GM12878 (cell line): ENCODE results near the gene SNX10. TPM values are rescaled to one million over a fixed set of nuclear protein-coding genes. Genes with fewer than 3 reads are reported as not detected.

Experiments used
- CBX3 ChIP-seq: fragments of 200-600 bp; sonication (generic); IDR thresholded peaks from 2 replicates; pipeline ENCODE4 v1.6.1; 2016; ENCODE audit warnings: low read depth, borderline replicate concordance
- ZSCAN29 ChIP-seq: fragments of 450-650 bp; IDR thresholded peaks from 2 replicates; pipeline ENCODE4 v1.6.1; 2017; ENCODE audit warnings: mild to moderate bottlenecking, moderate library complexity
- polyA plus RNA-seq, 11 experiments: library from polyadenylated mRNA; depleted of rRNA in 4 of 11; unstranded in 6 of 11; stranded (reverse) in 5 of 11; fragments of >200 nt; fragmentation: Nextera tagmentation in 4 of 11; fragmentation: Illumina TruSeq in 1 of 11; extraction: Ambion mirVana in 4 of 11; extraction: Trizol in 1 of 11; gene quantifications; 1 replicate in 1 of 11; 2 replicates in 10 of 11; pipeline versions ENCODE4 v1.2.1 to v1.2.3, GENCODE V29; 2011 to 2016; ENCODE audit warnings: inconsistent platforms in 2 of 11, missing spikeins in 2 of 11, low read depth in 1 of 11
- total RNA-seq, 4 experiments: library from RNA; depleted of rRNA in 3 of 4; stranded (reverse); fragments of >200 nt in 3 of 4; fragmentation: Illumina TruSeq in 1 of 4; extraction: Trizol in 1 of 4; gene quantifications; 2 replicates each; pipeline versions ENCODE4 v1.2.1 to v1.2.3, GENCODE V29; 2013 to 2021
- TF ChIP-seq, protein P1 (sequence below): fragments of 450-650 bp; IDR thresholded peaks from 2 replicates; pipeline ENCODE4 v1.6.1; 2017; ENCODE audit warnings: mild to moderate bottlenecking, moderate library complexity
- TF ChIP-seq, protein P2 (sequence below), 3 experiments: IDR thresholded peaks in 2 of 3; conservative IDR thresholded peaks in 1 of 3; 2 replicates each; pipeline ENCODE4 v1.5.1; 2011; ENCODE audit warnings: low read depth in 3 of 3, low read length in 3 of 3, mild to moderate bottlenecking in 3 of 3, control low read depth in 2 of 3, moderate library complexity in 2 of 3, inconsistent platforms in 1 of 3, mixed read lengths in 1 of 3; ENCODE audit not compliant: control insufficient read depth in 2 of 3, insufficient read depth in 1 of 3; ENCODE audit errors: extremely low read depth in 1 of 3
- TF ChIP-seq, protein P3 (sequence below): fragments of 450-650 bp; IDR thresholded peaks from 2 replicates; pipeline ENCODE4 v1.6.1; 2018; ENCODE audit warnings: mild to moderate bottlenecking, low read depth, moderate library complexity; ENCODE audit not compliant: partially characterized antibody

The SNX10 gene
- total and polyA plus RNA-seq, 10 of the 15 experiments (the other 5 are each of a cell fraction or from before 2014, with no cell fraction given), result 22.0 to 56.2 (median 30.1) TPM

DNA sequence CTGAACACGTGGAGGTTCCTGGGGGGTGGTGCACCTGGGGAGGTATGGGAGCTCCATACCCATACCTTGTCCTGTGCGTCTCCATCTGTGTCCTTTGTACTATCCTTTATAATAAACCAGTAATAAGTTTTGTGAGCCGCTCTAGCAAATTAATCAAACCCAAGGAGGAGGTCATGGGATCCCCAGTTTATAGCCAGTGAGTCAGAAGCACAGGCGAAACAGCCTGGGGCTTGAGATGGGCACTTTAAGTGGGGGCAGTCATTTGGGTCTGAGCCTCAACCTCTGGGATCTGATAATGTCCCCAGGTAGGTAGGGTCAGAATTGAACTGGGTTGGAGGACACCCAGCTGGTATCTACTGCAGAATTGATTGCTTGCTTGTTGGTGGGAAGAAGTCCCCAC is 16.9 kb downstream of the SNX10 start (continued):
- TF ChIP-seq, protein P1, sequence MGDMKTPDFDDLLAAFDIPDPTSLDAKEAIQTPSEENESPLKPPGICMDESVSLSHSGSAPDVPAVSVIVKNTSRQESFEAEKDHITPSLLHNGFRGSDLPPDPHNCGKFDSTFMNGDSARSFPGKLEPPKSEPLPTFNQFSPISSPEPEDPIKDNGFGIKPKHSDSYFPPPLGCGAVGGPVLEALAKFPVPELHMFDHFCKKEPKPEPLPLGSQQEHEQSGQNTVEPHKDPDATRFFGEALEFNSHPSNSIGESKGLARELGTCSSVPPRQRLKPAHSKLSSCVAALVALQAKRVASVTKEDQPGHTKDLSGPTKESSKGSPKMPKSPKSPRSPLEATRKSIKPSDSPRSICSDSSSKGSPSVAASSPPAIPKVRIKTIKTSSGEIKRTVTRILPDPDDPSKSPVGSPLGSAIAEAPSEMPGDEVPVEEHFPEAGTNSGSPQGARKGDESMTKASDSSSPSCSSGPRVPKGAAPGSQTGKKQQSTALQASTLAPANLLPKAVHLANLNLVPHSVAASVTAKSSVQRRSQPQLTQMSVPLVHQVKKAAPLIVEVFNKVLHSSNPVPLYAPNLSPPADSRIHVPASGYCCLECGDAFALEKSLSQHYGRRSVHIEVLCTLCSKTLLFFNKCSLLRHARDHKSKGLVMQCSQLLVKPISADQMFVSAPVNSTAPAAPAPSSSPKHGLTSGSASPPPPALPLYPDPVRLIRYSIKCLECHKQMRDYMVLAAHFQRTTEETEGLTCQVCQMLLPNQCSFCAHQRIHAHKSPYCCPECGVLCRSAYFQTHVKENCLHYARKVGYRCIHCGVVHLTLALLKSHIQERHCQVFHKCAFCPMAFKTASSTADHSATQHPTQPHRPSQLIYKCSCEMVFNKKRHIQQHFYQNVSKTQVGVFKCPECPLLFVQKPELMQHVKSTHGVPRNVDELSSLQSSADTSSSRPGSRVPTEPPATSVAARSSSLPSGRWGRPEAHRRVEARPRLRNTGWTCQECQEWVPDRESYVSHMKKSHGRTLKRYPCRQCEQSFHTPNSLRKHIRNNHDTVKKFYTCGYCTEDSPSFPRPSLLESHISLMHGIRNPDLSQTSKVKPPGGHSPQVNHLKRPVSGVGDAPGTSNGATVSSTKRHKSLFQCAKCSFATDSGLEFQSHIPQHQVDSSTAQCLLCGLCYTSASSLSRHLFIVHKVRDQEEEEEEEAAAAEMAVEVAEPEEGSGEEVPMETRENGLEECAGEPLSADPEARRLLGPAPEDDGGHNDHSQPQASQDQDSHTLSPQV, result no peak
- TF ChIP-seq CBX3 (no peak), ZSCAN29 (no peak)
- TF ChIP-seq, protein P2, sequence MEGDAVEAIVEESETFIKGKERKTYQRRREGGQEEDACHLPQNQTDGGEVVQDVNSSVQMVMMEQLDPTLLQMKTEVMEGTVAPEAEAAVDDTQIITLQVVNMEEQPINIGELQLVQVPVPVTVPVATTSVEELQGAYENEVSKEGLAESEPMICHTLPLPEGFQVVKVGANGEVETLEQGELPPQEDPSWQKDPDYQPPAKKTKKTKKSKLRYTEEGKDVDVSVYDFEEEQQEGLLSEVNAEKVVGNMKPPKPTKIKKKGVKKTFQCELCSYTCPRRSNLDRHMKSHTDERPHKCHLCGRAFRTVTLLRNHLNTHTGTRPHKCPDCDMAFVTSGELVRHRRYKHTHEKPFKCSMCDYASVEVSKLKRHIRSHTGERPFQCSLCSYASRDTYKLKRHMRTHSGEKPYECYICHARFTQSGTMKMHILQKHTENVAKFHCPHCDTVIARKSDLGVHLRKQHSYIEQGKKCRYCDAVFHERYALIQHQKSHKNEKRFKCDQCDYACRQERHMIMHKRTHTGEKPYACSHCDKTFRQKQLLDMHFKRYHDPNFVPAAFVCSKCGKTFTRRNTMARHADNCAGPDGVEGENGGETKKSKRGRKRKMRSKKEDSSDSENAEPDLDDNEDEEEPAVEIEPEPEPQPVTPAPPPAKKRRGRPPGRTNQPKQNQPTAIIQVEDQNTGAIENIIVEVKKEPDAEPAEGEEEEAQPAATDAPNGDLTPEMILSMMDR (IDR thresholded peaks at IDR 0.05 in 2 of 3, conservative IDR thresholded peaks at IDR 0.05 in 1 of 3; ENCODE audit: control insufficient read depth in 2 of 3, extremely low read depth in 1 of 3, insufficient read depth in 1 of 3, low read depth in 3 of 3, low read length in 3 of 3), result no peak
- TF ChIP-seq, protein P3, sequence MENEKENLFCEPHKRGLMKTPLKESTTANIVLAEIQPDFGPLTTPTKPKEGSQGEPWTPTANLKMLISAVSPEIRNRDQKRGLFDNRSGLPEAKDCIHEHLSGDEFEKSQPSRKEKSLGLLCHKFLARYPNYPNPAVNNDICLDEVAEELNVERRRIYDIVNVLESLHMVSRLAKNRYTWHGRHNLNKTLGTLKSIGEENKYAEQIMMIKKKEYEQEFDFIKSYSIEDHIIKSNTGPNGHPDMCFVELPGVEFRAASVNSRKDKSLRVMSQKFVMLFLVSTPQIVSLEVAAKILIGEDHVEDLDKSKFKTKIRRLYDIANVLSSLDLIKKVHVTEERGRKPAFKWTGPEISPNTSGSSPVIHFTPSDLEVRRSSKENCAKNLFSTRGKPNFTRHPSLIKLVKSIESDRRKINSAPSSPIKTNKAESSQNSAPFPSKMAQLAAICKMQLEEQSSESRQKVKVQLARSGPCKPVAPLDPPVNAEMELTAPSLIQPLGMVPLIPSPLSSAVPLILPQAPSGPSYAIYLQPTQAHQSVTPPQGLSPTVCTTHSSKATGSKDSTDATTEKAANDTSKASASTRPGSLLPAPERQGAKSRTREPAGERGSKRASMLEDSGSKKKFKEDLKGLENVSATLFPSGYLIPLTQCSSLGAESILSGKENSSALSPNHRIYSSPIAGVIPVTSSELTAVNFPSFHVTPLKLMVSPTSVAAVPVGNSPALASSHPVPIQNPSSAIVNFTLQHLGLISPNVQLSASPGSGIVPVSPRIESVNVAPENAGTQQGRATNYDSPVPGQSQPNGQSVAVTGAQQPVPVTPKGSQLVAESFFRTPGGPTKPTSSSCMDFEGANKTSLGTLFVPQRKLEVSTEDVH, result no peak
